Adrenal gland (tissue), 5 donors: ENCODE measurements around the gene SEC11A.

Source experiments
- POLR2A ChIP-seq, 2 donors: fragments of 450-650 bp; IDR thresholded peaks; one replicate each; pipeline ENCODE4 v1.6.1; 2017; ENCODE audit warnings: antibody characterized with exemption in 2 of 2, mild to moderate bottlenecking in 2 of 2, moderate library complexity in 1 of 2
- TF ChIP-seq, protein P1 (sequence below), 6 experiments: fragments of 450-650 bp in 4 of 6; fragments of 200-600 bp in 2 of 6; sonication (generic) in 1 of 6; IDR thresholded peaks; 1 replicate in 5 of 6; 2 replicates in 1 of 6; pipeline versions ENCODE4 v1.5.1 to v1.8.0; 2016 to 2021; ENCODE audit warnings: antibody characterized with exemption in 6 of 6, mild to moderate bottlenecking in 2 of 6, moderate library complexity in 1 of 6
- donor health status: DM: no; HTN: no; CAD: no.

DNA sequence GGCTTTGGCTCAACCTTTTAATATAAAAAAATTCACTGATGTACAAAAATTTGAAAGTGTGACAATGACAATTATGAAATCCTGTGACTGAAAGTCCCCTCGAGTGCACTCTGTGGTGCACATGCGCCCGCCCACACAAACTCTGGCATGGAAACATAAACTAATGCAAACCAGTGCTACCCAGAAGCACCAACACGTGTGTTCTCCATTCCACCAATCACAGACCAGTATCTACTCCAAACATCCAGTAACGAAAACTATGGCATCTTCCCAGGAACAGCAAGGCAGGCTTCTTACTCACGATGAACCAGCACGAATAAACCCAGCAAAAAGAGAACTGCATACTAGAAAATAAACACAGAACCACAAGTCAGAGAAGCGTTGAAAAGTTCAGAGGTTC is 46.2 kb downstream of the SEC11A start:
- TF ChIP-seq, protein P1, sequence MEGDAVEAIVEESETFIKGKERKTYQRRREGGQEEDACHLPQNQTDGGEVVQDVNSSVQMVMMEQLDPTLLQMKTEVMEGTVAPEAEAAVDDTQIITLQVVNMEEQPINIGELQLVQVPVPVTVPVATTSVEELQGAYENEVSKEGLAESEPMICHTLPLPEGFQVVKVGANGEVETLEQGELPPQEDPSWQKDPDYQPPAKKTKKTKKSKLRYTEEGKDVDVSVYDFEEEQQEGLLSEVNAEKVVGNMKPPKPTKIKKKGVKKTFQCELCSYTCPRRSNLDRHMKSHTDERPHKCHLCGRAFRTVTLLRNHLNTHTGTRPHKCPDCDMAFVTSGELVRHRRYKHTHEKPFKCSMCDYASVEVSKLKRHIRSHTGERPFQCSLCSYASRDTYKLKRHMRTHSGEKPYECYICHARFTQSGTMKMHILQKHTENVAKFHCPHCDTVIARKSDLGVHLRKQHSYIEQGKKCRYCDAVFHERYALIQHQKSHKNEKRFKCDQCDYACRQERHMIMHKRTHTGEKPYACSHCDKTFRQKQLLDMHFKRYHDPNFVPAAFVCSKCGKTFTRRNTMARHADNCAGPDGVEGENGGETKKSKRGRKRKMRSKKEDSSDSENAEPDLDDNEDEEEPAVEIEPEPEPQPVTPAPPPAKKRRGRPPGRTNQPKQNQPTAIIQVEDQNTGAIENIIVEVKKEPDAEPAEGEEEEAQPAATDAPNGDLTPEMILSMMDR (IDR thresholded peaks at IDR 0.05) = no peak
- no peak for TF ChIP-seq POLR2A (IDR thresholded peaks at IDR 0.05)
